GM15510 (cell line): ENCODE measurements around the gene C10orf95.
A peak's percentile ranks its signal among the peaks of the same experiment; 100 is the strongest.

Experiments used
- POLR2A ChIP-seq: IDR thresholded peaks from 3 replicates; pipeline ENCODE4 v1.6.1; 2011; ENCODE audit warnings: borderline replicate concordance; ENCODE audit not compliant: insufficient read length; ENCODE audit errors: extremely low read depth

The C10orf95 gene

GRCh38 chr10:102405108-102405571 lies 46.2 kb downstream of the C10orf95 start:
- peak; percentile 10 for TF ChIP-seq POLR2A

- TF ChIP-seq POLR2A = peak; percentile 16
These were observed 46.8 kb downstream of the C10orf95 start for GRCh38 chr10:102404361-102405107.

- TF ChIP-seq POLR2A = peak; percentile 14
These were observed 48.2 kb downstream of the C10orf95 start for GRCh38 chr10:102403115-102403514.

- no peak for TF ChIP-seq POLR2A
These were observed 48.8 kb downstream of the C10orf95 start for GRCh38 chr10:102402512-102402896.

- no peak for TF ChIP-seq POLR2A
These were observed 49.4 kb downstream of the C10orf95 start for GRCh38 chr10:102401735-102402511.

GRCh38 chr10:102401342-102401654 lies 50.0 kb downstream of the C10orf95 start:
- TF ChIP-seq POLR2A = no peak

GRCh38 chr10:102400598-102401341 lies 50.6 kb downstream of the C10orf95 start:
- TF ChIP-seq POLR2A = no peak

GRCh38 chr10:102400076-102400475 lies 51.3 kb downstream of the C10orf95 start:
- peak; percentile 18 for TF ChIP-seq POLR2A
